Naive thymus-derived CD4-positive, alpha-beta T cell (primary cell): Measurements from ENCODE around the gene NCOR2. TPM values are rescaled to one million over a fixed set of nuclear protein-coding genes. Genes with fewer than 3 reads are reported as not detected.

ENCODE experiments used
- ATAC-seq: fragments of 150-1000 bp; cut with Tn5 transposase; 2 replicates; pipeline ENCODE4 v1.10.0; 2021; ENCODE audit warnings: mild to moderate bottlenecking, moderate library complexity
- CTCF ChIA-PET: fragments of 350-600 bp; sonication (Branson Sonifier 250); formaldehyde crosslinking; loops from one replicate; lab custom pipeline; 2021; ENCODE audit warnings: antibody characterized with exemption; lab: Charles Lee
- POLR2A ChIA-PET: fragments of 350-600 bp; sonication (Branson Sonifier 250); formaldehyde crosslinking; loops from one replicate; lab custom pipeline; 2021; ENCODE audit warnings: antibody characterized with exemption, inconsistent platforms; lab: Charles Lee
- DNase-seq, 9 donors: peaks; one replicate each; pipeline versions ENCODE4 v3.0.0 to v3.0.0-alpha.2; 2020 to 2022; ENCODE audit warnings: mixed read lengths in 1 of 9
- H3K27ac ChIP-seq: one replicate; pipeline ENCODE4 v1.7.0; 2013; ENCODE audit warnings: mild to moderate bottlenecking, low read depth, low read length, moderate library complexity
- H3K27me3 ChIP-seq, 2 donors: one replicate each; pipeline ENCODE4 v1.7.0; 2013; ENCODE audit warnings: low read length in 2 of 2, mild to moderate bottlenecking in 2 of 2, moderate library complexity in 2 of 2; ENCODE audit not compliant: control insufficient read depth in 2 of 2, insufficient read depth in 2 of 2
- H3K36me3 ChIP-seq, 3 experiments: 1 replicate in 2 of 3; 2 replicates in 1 of 3; pipeline ENCODE4 v1.7.0; 2013; ENCODE audit warnings: low read length in 3 of 3, mild to moderate bottlenecking in 3 of 3, moderate library complexity in 1 of 3; ENCODE audit not compliant: insufficient read depth in 3 of 3, control insufficient read depth in 2 of 3
- H3K4me1 ChIP-seq, 2 donors: one replicate each; pipeline ENCODE4 v1.7.0; 2013; ENCODE audit warnings: low read length in 2 of 2, mild to moderate bottlenecking in 2 of 2, moderate library complexity in 1 of 2; ENCODE audit not compliant: control insufficient read depth in 2 of 2, insufficient read depth in 2 of 2
- H3K4me3 ChIP-seq: 2 replicates; pipeline ENCODE4 v1.7.0; 2013; ENCODE audit warnings: mild to moderate bottlenecking, low read length
- H3K9me3 ChIP-seq, 3 experiments: 1 replicate in 2 of 3; 2 replicates in 1 of 3; pipeline ENCODE4 v1.7.0; 2013; ENCODE audit warnings: low read length in 3 of 3; ENCODE audit not compliant: control insufficient read depth in 2 of 3
- H3K27ac Mint-ChIP-seq, 9 donors: one replicate each; pipeline ENCODE4 v1.8.0; 2020 to 2022; ENCODE audit warnings: mixed read lengths in 9 of 9, mild to moderate bottlenecking in 8 of 9, moderate library complexity in 5 of 9, inconsistent platforms in 2 of 9
- H3K27me3 Mint-ChIP-seq, 5 donors: one replicate each; pipeline ENCODE4 v1.8.0; 2021 to 2022; ENCODE audit warnings: mixed read lengths in 5 of 5, mild to moderate bottlenecking in 1 of 5
- H3K36me3 Mint-ChIP-seq, 5 donors: one replicate each; pipeline ENCODE4 v1.8.0; 2020 to 2022; ENCODE audit warnings: mixed read lengths in 5 of 5, mild to moderate bottlenecking in 3 of 5, inconsistent platforms in 1 of 5
- H3K4me1 Mint-ChIP-seq, 7 donors: one replicate each; pipeline ENCODE4 v1.8.0; 2020 to 2022; ENCODE audit warnings: mixed read lengths in 7 of 7, mild to moderate bottlenecking in 3 of 7, inconsistent platforms in 1 of 7
- H3K4me3 Mint-ChIP-seq, 10 donors: one replicate each; pipeline ENCODE4 v1.8.0; 2020 to 2022; ENCODE audit warnings: mild to moderate bottlenecking in 10 of 10, mixed read lengths in 10 of 10, moderate library complexity in 6 of 10, inconsistent platforms in 2 of 10
- H3K9me3 Mint-ChIP-seq, 11 donors: one replicate each; pipeline ENCODE4 v1.8.0; 2020 to 2022; ENCODE audit warnings: mixed read lengths in 11 of 11, mild to moderate bottlenecking in 4 of 11, inconsistent platforms in 1 of 11, moderate library complexity in 1 of 11
- intact Hi-C, 2 donors: fragments of 100-400 bp; cut with micrococcal nuclease; formaldehyde crosslinking; loops; one replicate each; pipeline ENCODE4 v1.15.1; 2023
- polyA plus RNA-seq, 2 donors: library from polyadenylated mRNA; unstranded; fragments of 300-500 nt; fragmentation: Illumina TruSeq; gene quantifications; one replicate each; pipeline ENCODE4 v1.2.3, GENCODE V29; 2021
- total RNA-seq, 6 experiments: library from RNA in 5 of 6; stranded (reverse) in 5 of 6; gene quantifications; 1 replicate in 5 of 6; 2 replicates in 1 of 6; pipeline ENCODE4 v1.2.3 and lab custom pipeline; 2021 to 2026

Gene NCOR2
- total and polyA plus RNA-seq, 7 experiments from 2014 or later: 5.3 to 194 (median 109) TPM

GRCh38 chr12:124527861-124528561, 39.4 kb downstream of the NCOR2 start:
- CTCF ChIA-PET: no interaction called here
- Mint-ChIP-seq H3K4me1 (peaks cover 11 to 35% (median 18%) of the 10 kb centered on the region in 7 donors), H3K36me3 (peaks cover 0 to 23% (median 5%) of the 10 kb centered on the region in 5 donors), H3K27ac (peak overlapping the region in 1 of 9 donors; percentile 38), H3K9me3 (no peaks in the 10 kb centered on the region), H3K4me3 (no peak overlapping the region), H3K27me3 (no peaks in the 10 kb centered on the region)
- Histone ChIP-seq H3K4me3 (no peak overlapping the region), H3K4me1 (no peaks in the 10 kb centered on the region), H3K9me3 (no peaks in the 10 kb centered on the region), H3K27ac (no peak overlapping the region), H3K27me3 (no peaks in the 10 kb centered on the region), H3K36me3 (peaks cover 0 to 17% (median 0%) of the 10 kb centered on the region in 3 experiments)
- no peak for DNase-seq
- intact Hi-C loops: no loop called here
- POLR2A ChIA-PET: interaction anchor here (0.6 kb wide), 1 partner anchor 221 kb away, joined by 4 read pairs; no protein-coding TSS in a partner anchor
- ATAC-seq: no peak

GRCh38 chr12:124525927-124526692, 41.3 kb downstream of the NCOR2 start:
- Mint-ChIP-seq H3K27ac (no peak overlapping the region), H3K4me3 (no peak overlapping the region), H3K27me3 (no peaks in the 10 kb centered on the region), H3K36me3 (peaks cover 0 to 23% (median 8%) of the 10 kb centered on the region in 5 donors), H3K9me3 (no peaks in the 10 kb centered on the region), H3K4me1 (peaks cover 13 to 49% (median 27%) of the 10 kb centered on the region in 7 donors)
- peaks cover 0 to 7% (median 0%) of the 10 kb centered on the region in 3 experiments for H3K36me3 ChIP-seq
- no peak for ATAC-seq
- no peaks in the 10 kb centered on the region for H3K27me3 ChIP-seq
- ChIA-PET POLR2A (no interaction called here), CTCF (no interaction called here)
- no peaks in the 10 kb centered on the region for H3K9me3 ChIP-seq
- no peak for DNase-seq
- H3K4me3 ChIP-seq: no peak overlapping the region
- intact Hi-C loops: no loop called here
- no peak overlapping the region for H3K27ac ChIP-seq
- H3K4me1 ChIP-seq: no peaks in the 10 kb centered on the region

GRCh38 chr12:124525455-124525854, 42.0 kb downstream of the NCOR2 start:
- POLR2A ChIA-PET: no interaction called here
- H3K27me3 Mint-ChIP-seq: no peaks in the 10 kb centered on the region
- no peaks in the 10 kb centered on the region for H3K9me3 Mint-ChIP-seq
- H3K36me3 Mint-ChIP-seq: peaks cover 0 to 18% (median 8%) of the 10 kb centered on the region in 5 donors
- no peaks in the 10 kb centered on the region for H3K9me3 ChIP-seq
- peaks cover 0 to 7% (median 0%) of the 10 kb centered on the region in 3 experiments for H3K36me3 ChIP-seq
- H3K4me1 ChIP-seq: no peaks in the 10 kb centered on the region
- ATAC-seq (no peak), DNase-seq (no peak)
- no peak overlapping the region for H3K4me3 Mint-ChIP-seq
- intact Hi-C loops: no loop called here
- H3K27ac ChIP-seq: no peak overlapping the region
- peaks cover 13 to 53% (median 31%) of the 10 kb centered on the region in 7 donors for H3K4me1 Mint-ChIP-seq
- peak overlapping the region in 2 of 9 donors; percentile 12 to 38 for H3K27ac Mint-ChIP-seq
- no peaks in the 10 kb centered on the region for H3K27me3 ChIP-seq
- CTCF ChIA-PET: no interaction called here
- no peak overlapping the region for H3K4me3 ChIP-seq

GRCh38 chr12:124524231-124524925, 43.0 kb downstream of the NCOR2 start:
- peaks cover 0 to 10% (median 8%) of the 10 kb centered on the region in 5 donors for H3K36me3 Mint-ChIP-seq
- H3K4me1 ChIP-seq: no peaks in the 10 kb centered on the region
- no peaks in the 10 kb centered on the region for H3K27me3 Mint-ChIP-seq
- ATAC-seq (no peak), DNase-seq (no peak)
- H3K36me3 ChIP-seq: peaks cover 0 to 7% (median 0%) of the 10 kb centered on the region in 3 experiments
- intact Hi-C loops: no loop called here
- no peak overlapping the region for H3K27ac ChIP-seq
- H3K9me3 Mint-ChIP-seq: no peaks in the 10 kb centered on the region
- H3K4me1 Mint-ChIP-seq: peaks cover 13 to 57% (median 42%) of the 10 kb centered on the region in 7 donors
- ChIA-PET CTCF (no interaction called here), POLR2A (no interaction called here)
- H3K27me3 ChIP-seq: no peaks in the 10 kb centered on the region
- H3K9me3 ChIP-seq: no peaks in the 10 kb centered on the region
- H3K27ac Mint-ChIP-seq: peak overlapping the region in 4 of 9 donors; percentile 9 to 38 (median 28)
- H3K4me3 Mint-ChIP-seq: no peak overlapping the region
- no peak overlapping the region for H3K4me3 ChIP-seq

- Histone ChIP-seq H3K27ac (no peak overlapping the region), H3K4me1 (no peaks in the 10 kb centered on the region), H3K4me3 (no peak overlapping the region), H3K36me3 (peaks cover 0 to 7% (median 0%) of the 10 kb centered on the region in 3 experiments), H3K9me3 (no peaks in the 10 kb centered on the region), H3K27me3 (no peaks in the 10 kb centered on the region)
- Mint-ChIP-seq H3K9me3 (peaks cover 0 to 1% (median 0%) of the 10 kb centered on the region in 11 donors), H3K4me1 (peaks cover 13 to 59% (median 50%) of the 10 kb centered on the region in 7 donors), H3K27ac (peak overlapping the region in 1 of 9 donors; percentile 8), H3K4me3 (no peak overlapping the region), H3K27me3 (no peaks in the 10 kb centered on the region), H3K36me3 (peaks cover 0 to 9% (median 7%) of the 10 kb centered on the region in 5 donors)
- ATAC-seq (no peak), DNase-seq (no peak)
- ChIA-PET CTCF (no interaction called here), POLR2A (no interaction called here)
- intact Hi-C loops: no loop called here
These were observed 44.3 kb downstream of the NCOR2 start for GRCh38 chr12:124523071-124523470.

- ATAC-seq: no peak
- no peak for DNase-seq
- Histone ChIP-seq H3K27ac (no peak overlapping the region), H3K36me3 (peaks cover 0 to 5% (median 0%) of the 10 kb centered on the region in 3 experiments), H3K27me3 (no peaks in the 10 kb centered on the region), H3K4me1 (no peaks in the 10 kb centered on the region), H3K9me3 (no peaks in the 10 kb centered on the region), H3K4me3 (no peak overlapping the region)
- intact Hi-C loops: no loop called here
- Mint-ChIP-seq H3K27me3 (no peaks in the 10 kb centered on the region), H3K27ac (peak overlapping the region in 3 of 9 donors; percentile 6 to 63 (median 14)), H3K4me3 (no peak overlapping the region), H3K9me3 (peaks cover 0 to 1% (median 0%) of the 10 kb centered on the region in 11 donors), H3K4me1 (peaks cover 13 to 53% (median 50%) of the 10 kb centered on the region in 7 donors), H3K36me3 (peaks cover 0 to 4% (median 0%) of the 10 kb centered on the region in 5 donors)
- POLR2A ChIA-PET: no interaction called here
- CTCF ChIA-PET: no interaction called here
These were observed 46.5 kb downstream of the NCOR2 start for GRCh38 chr12:124520907-124521306.
